Keratinocyte (primary cell): ENCODE data around the gene SLC1A5.

Source experiments
- EZH2 ChIP-seq: IDR thresholded peaks from one replicate; pipeline ENCODE4 v1.6.1; 2012; ENCODE audit warnings: inconsistent platforms, mild to moderate bottlenecking, low read length, moderate library complexity
- TF ChIP-seq, protein P1 (sequence below), 3 experiments: IDR thresholded peaks in 1 of 3; conservative IDR thresholded peaks in 1 of 3; optimal IDR thresholded peaks in 1 of 3; 2 replicates in 2 of 3; 3 replicates in 1 of 3; pipeline versions ENCODE3 to v1.5.1; 2011; ENCODE audit warnings: low read length in 3 of 3, mild to moderate bottlenecking in 3 of 3, moderate library complexity in 2 of 3, control low read depth in 1 of 3, inconsistent platforms in 1 of 3; ENCODE audit not compliant: insufficient read depth in 2 of 3; ENCODE audit errors: extremely low read depth in 1 of 3

DNA sequence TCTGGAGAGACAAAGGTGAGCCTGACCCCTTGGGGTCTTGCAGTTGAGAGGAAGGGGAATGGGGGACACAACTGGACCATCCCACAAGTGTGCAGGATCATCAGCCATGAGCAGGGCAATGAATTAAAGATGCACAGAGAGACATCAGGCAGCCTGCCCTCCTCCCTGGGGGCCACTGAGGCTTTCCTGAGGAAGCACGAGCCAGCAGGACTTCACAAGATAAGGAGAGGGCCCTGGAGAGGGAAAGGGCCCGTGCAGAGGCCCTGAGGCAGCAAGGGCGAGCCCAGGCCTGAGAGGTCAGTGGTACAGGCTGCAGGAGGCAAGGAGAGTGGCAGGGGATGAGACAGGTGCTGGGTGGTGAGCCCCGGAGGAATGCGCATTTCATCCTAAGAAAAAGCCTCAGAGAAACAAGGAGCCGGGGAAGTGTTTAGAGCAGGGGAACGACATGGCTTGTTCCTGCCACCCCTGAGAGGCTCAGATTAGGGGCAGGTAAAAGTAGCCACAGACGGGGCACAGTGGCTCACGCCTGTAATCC is 62.5 kb downstream of the SLC1A5 start:
- TF ChIP-seq, protein P1, sequence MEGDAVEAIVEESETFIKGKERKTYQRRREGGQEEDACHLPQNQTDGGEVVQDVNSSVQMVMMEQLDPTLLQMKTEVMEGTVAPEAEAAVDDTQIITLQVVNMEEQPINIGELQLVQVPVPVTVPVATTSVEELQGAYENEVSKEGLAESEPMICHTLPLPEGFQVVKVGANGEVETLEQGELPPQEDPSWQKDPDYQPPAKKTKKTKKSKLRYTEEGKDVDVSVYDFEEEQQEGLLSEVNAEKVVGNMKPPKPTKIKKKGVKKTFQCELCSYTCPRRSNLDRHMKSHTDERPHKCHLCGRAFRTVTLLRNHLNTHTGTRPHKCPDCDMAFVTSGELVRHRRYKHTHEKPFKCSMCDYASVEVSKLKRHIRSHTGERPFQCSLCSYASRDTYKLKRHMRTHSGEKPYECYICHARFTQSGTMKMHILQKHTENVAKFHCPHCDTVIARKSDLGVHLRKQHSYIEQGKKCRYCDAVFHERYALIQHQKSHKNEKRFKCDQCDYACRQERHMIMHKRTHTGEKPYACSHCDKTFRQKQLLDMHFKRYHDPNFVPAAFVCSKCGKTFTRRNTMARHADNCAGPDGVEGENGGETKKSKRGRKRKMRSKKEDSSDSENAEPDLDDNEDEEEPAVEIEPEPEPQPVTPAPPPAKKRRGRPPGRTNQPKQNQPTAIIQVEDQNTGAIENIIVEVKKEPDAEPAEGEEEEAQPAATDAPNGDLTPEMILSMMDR (optimal IDR thresholded peaks at IDR 0.05 in 1 of 3, IDR thresholded peaks at IDR 0.05 in 1 of 3, conservative IDR thresholded peaks at IDR 0.05 in 1 of 3; ENCODE audit: extremely low read depth in 1 of 3, insufficient read depth in 2 of 3, low read length in 3 of 3), result no peak
- TF ChIP-seq EZH2, result no peak
